Skin epidermis (tissue), 12 donors: Measurements from ENCODE around the gene PKD1.

Experiments
- H3K27ac ChIP-seq, 21 experiments: fragments of 200-600 bp; sonication (generic) in 11 of 21; one replicate each; pipeline ENCODE4 v1.5.0; 2020; ENCODE audit warnings: mild to moderate bottlenecking in 3 of 21, inconsistent platforms in 2 of 21, moderate library complexity in 2 of 21
- H3K4me3 ChIP-seq, 7 experiments: fragments of 200-600 bp; sonication (generic) in 2 of 7; one replicate each; pipeline ENCODE4 v1.5.0; 2020; ENCODE audit warnings: inconsistent platforms in 2 of 7, mild to moderate bottlenecking in 2 of 7, moderate library complexity in 1 of 7

Gene PKD1

DNA sequence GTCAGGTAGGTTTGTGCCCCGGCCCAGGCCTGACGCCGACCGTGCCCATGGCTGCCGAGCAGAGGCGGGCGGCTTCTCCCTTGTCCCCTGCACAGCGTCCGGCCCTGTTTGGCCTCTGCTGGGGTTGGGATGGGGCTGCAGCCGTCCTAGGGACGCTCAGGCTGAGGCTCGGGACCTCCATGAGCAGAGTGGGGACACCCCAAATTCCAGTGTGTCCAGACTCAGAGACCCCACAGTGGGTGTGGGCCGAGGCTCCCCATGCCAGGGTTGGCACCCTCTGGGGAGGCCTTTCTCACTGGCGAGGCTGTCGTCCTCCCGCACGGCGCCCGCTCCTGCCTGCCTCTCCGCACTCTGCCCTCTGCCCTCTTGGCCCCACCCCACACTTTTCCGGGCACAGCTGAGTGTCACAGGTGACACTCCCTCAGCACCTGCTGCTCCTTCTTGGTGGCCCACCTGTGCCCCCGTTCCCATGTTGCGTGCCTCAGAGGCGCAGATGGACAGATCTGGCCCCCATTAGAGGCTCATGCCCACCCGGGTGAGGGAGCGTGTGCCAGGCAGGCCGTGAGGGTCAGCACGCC is 36.0 kb upstream of the PKD1 start:
- Histone ChIP-seq H3K27ac (peak overlapping the region in 1 of 21 experiments; percentile 81), H3K4me3 (no peak overlapping the region)

DNA sequence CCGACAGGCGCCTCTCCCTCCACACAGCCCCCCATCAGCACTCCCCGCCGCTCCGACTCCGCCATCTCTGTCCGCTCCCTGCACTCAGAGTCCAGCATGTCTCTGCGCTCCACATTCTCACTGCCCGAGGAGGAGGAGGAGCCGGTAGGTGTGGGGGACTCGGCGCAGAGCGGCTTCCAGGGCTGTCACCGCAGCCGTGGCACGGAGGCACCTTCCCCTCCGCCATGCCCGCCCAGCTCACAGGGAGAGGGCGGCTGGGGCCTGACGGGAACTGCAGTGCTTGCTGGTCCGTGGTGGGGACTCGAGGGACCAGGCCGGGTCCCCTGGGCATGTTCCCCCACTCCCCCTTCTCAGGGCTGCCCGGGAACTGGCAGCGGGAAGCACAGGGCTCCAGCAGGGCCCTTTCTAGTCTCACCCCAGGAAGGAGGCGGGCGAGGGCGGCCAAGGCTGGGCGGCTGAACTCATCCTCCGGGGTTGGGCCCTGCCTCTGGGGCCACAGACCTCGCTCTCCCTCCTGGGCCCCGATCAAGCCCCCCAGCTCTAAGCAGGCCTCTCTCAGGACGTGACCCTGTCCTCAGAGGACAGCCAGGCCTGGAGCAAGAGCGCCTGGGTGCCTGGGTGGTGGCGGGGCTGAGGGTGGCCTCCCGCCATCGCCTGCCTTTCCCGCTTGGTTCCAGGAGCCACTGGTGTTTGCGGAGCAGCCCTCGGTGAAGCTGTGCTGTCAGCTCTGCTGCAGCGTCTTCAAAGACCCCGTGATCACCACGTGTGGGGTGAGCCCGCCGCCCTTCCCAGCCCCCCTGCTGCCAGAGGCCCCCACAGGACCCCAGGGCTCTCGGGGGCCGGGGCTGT is 35.1 kb upstream of the PKD1 start:
- peak overlapping the region in 6 of 7 experiments; percentile 6 to 33 (median 13) for H3K4me3 ChIP-seq
- H3K27ac ChIP-seq: peak overlapping the region in 17 of 21 experiments; percentile 12 to 81 (median 50)

DNA sequence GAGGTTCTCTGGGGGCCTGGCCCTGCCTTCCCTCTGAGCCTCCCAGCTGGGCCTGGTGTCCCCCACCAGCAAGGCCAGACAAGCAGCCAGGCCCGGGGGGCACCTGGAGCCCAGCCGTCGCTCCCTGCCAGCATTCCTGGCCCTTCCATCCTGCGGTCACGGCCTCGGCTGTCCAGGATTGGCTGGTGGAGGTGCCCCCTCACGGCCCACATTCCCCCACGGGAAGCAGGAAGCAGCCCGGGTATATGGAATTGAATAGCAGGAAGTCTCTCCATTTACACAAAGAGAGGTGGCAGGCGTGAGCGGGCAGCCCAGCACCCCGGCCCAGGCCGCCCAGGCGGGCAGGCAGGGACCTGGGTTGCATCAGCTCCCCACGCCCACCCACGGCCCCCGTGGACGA is 34.4 kb upstream of the PKD1 start:
- H3K4me3 ChIP-seq: peak overlapping the region in 6 of 7 experiments; percentile 6 to 33 (median 13)
- H3K27ac ChIP-seq: peak overlapping the region in 19 of 21 experiments; percentile 16 to 81 (median 62)

DNA sequence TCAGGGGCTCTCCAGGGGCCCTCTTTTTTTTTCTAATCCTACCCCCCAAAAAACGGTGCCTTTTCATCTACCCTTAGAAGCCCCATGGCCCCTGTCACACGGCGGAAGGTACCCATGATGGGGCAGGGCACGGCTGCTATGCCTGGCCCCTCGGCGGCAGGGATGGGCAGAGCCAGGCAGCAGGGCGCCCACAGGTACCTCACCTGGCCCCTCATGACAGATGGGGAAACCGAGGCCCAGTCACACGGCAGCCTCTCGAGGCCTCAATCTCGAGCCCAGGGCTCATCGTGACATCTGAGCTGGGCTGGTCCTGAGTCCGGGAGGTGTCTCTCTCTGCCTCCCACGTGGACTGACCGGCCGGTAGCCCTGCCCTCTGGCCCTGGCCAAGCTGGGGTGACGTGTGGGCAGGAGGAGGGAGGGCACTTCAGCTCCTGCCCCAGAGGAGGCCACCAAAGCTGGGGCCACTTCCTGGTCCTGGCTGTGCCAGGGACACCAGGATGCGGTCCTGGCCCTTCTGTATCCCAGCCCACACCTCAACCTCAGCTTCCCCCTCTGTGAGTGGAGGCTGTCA is 31.5 kb upstream of the PKD1 start:
- H3K27ac ChIP-seq: no peak overlapping the region
- H3K4me3 ChIP-seq: no peak overlapping the region

DNA sequence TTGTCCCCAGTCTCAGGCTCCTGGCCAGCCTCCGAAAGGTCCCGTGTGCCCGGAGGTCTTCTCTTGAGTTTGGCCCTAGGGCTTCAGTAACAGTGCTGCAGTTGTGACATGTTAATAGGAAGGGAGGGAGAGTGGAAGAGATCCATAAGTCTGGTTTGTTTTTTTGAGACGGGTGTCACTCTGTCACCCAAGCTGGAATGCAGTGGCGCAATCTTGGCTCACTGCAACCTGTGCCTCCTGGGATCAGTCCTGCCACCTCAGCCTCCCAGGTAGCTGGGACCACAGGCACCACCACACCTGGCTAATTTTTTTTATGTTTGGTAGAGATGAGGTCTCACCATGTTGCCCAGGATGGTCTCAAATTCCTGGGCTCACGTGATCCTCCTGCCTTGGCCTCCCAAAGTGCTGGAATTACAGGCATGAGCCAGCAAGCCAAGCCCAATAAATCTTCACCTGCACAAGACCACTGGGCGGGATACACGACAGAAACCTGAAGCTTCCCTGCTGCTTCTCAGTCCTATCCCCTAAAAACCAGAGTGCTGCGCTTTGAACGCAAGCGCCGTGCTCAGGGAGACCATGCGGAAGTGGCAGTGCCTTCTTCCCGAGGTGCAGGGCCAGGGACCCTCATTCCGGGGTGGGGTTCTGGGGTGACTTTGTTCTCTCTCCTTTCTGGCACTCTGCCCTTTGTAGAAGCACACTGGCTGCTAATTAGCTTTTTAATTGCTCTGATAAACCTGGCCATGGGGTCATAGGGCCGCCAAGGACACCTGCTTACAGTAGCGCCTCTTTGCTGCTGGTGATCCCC is 30.8 kb upstream of the PKD1 start:
- H3K27ac ChIP-seq: no peak overlapping the region
- H3K4me3 ChIP-seq: no peak overlapping the region

DNA sequence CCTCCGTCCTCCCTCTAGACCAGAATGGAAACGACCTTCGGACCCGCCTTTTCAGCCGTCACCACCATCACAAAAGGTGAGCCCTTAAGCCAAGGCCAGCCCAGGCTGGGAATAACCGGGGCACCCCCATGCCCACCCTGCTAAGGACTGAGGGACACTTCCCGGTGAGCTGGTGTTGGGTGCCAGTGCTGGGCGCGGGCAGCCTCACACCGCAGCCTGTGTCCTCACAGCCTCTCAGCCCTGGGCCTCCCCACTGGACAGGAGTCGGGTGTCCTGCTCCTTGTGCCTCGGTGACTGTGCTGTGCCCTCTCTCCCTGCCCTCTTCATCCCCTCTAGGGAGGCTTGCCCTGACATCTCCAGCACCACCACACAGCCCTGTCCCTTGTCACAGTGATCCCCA is 30.2 kb upstream of the PKD1 start:
- Histone ChIP-seq H3K4me3 (no peak overlapping the region), H3K27ac (no peak overlapping the region)

DNA sequence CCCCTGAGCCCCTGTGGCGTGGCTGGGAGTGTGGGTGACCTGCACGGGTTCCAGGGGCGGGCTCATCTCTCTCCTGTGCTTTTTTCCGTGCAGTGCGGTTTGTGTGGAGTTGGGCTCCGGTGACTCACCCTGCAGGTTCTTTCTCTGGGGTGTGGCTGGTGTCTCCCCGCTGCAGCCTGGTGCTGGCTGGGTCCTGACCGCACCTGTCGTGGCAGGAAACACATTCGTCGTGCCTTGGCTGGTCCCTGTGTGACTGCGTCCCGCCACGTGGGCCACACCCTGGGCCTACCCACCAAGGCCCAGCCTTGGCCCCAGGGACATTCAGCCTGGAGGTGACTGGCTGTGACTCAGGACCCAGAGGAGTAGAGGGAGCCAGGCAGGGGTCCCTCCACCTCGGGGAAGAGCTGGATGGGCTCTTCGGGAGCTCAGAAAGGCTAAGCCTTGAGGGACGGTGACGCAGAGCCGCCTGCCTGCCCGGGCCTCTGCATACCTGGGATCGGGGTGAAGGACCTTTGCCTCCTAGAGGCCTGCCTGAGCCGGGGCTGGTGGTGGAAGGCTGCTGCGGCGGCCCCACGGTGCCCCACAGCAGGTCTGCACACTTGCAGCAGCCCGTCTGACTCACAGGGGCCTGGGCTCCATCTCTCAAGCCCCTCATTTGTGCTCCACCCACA is 27.6 kb upstream of the PKD1 start:
- Histone ChIP-seq H3K4me3 (no peak overlapping the region), H3K27ac (peak overlapping the region in 20 of 21 experiments; percentile 59 to 92 (median 78))

DNA sequence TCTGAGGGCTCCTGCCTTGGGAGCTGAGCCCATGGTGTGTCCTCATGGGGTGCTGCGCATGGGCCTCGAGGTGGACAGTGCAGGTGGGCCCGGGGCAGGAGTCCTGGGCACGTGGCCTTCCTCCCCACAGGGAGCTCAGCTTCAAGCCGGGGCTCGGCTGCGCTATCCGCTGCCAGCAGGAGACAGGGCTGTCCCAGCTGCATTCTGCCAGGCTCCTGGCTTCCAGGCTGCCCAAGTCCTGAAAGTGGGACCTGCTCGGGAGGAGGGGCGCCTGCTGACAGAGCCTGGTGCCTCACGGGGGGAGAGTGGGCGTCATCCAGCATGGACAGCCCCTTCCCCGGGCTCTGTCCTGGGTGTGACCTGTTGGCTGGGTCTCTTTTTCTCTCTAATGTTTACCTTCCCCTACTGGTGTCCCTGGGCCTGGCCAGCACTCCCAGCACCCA is 27.0 kb upstream of the PKD1 start:
- no peak overlapping the region for H3K4me3 ChIP-seq

DNA sequence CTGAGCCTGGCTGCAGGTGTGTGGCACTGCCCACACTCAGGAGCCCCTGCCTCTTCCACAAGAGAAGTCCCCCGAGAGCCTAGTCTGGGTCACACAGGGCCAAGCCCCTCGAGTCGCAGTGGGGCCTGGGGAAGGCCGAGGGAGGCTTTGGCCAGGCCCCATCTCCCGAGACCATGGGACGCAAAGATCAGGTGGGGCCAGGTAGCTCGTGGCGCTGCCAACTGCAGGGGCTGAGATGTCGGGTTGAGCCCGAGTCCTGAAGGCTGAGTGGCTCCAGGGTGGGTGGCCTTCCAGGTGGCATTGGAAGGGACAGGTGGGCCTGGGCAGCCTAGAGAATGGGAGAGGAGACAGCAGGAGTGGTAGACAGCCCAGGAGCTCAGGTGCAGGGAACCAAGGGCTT is 26.2 kb upstream of the PKD1 start:
- no peak overlapping the region for H3K4me3 ChIP-seq
- peak overlapping the region in 19 of 21 experiments; percentile 64 to 92 (median 82) for H3K27ac ChIP-seq

More for the DNA sequence above, 27.0 kb upstream of the PKD1 start:
- H3K27ac ChIP-seq: peak overlapping the region in 20 of 21 experiments; percentile 59 to 92 (median 80)

DNA sequence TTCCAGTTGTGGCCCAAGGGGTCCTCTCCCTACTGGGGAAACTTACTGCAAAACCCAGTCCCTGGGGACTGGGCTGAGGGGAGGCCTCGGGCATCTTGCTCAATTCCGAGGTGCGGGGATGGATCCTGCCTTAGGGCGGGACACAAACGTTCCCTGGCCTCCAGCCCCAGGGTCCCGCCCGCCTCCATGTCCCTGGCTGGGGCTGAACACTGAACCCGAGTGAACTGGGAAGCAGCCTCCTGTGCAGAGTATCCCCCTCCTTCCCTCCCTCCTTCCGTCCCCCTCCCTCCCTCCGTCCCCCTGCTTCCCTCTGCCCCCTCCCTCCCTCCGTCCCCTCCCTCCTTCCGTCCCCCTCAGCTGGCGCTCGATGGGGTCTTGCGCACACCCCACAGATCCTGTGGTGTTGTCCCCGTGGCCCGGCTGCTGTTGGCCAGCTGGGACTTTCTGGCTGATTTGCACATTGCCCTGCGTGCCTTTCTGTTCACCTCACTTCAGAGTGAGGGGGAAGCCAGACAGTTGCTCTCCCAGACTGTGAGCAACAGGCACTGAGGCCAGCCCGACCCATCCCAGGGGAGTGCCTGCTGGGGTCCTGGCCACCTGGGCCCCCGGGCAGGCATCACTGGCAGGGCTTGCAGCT is 25.3 kb upstream of the PKD1 start:
- Histone ChIP-seq H3K4me3 (no peak overlapping the region), H3K27ac (peak overlapping the region in 20 of 21 experiments; percentile 37 to 92 (median 78))

DNA sequence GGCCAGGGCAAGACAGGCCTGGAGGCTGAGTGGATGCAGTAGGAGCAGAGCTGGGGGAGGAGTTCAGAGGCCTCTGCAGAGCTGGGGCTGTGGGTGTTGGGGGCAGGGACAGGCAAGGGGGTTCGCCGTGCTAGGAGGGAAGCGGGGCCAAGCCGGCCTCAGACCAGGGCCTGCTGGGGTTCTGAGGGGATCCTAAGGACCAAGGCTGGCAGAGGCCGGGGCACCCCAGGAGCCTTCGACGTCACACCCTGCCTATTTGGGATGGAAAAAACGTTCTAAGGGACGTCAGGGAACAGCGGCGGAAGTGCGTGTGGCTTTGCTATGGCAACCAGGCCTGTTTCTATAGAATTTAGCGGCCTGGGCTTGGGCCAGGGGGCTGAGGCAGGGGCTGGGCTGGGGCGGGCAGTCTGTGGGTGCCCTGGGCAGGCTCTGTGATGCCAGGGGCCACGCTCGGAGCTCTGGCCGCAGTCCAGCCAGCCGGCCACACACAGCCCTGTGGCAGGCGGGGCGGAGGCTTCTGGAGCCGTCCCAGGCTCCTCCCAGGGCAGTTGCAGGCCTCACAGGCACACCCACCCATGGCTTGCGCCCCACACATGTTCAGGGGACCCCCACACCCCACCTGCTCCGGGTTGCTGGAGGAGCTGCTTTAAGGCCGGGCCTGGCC is 23.6 kb upstream of the PKD1 start:
- Histone ChIP-seq H3K27ac (peak overlapping the region in 18 of 21 experiments; percentile 16 to 92 (median 80)), H3K4me3 (peak overlapping the region in 1 of 7 experiments; percentile 10)

DNA sequence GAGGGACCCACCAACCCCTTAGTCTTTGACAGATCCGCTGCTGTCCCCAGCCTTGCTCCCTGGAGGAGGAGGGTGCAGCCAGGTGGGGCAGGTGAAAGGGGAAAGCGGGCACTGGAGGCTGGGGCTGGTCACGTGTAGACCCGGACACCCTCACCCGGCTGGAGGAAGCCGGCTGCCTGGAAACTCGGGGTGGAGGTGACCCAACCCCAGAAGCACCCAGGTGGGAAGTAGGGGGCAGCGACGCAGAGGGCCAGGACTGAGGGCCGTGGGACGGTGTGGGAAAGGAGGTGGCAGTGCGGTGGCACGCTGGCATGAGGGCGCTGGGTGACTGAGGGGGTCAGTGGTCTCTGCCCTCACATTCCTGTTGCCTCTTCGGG is 22.6 kb upstream of the PKD1 start:
- no peak overlapping the region for H3K4me3 ChIP-seq
- peak overlapping the region in 11 of 21 experiments; percentile 50 to 92 (median 87) for H3K27ac ChIP-seq

DNA sequence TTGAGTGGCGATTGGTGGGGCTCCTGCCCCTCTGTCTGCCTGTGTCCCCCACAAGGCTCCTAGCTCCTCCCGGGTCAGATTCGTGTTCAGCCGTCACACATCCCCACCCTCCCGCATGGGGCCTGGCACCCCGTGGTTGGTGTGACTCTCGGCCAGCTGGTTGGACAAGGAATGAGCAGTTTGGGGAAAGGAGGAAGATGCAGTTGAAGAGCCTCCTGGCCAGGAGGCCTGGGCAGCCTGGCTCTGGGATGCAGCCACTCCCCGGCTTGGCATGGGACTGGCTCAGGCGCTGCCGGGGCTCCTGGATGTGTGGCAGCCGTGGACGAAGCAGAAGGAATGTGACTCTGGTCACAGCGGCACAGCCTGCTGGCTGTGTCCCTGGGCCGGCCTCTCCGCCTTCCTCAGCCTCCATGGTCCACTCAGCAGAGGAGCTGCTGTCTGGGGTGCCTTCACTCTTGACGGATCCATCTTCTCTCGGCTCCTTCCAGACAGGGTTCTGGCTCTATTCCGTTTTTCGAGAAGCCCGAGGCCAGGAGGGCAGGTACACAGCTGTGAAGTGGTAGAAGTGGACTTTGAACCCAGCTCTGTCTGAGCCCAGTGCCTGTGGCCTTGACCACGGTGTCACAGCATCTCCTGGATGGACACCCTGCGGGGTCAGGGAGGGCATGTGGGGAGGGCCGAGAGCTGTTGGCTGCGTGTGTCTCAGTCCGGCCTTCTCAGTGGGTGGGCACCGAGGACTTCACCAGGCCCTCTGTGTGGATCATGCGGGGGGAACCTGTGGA is 22.0 kb upstream of the PKD1 start:
- H3K4me3 ChIP-seq: no peak overlapping the region
- H3K27ac ChIP-seq: peak overlapping the region in 13 of 21 experiments; percentile 83 to 92 (median 89)

DNA sequence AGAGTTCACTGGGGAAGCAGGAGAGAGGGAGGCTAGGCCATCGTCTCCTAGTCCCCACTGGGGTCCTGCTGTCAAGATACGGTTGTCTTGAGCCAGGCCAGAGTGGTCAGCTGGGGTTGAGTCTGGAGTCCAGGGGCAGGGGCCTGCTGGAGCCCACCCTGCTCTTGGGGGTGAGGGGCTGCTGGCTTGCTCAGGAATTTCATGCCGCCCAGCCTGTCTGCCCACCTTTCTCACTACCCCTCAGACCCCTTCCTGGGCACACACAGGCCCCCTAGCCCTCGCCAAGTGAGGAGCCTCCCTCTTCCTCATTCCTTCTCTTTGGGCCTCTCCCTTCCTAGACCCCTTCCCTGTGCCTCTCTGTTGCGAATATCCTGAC is 21.1 kb upstream of the PKD1 start:
- peak overlapping the region in 16 of 21 experiments; percentile 82 to 92 (median 88) for H3K27ac ChIP-seq

DNA sequence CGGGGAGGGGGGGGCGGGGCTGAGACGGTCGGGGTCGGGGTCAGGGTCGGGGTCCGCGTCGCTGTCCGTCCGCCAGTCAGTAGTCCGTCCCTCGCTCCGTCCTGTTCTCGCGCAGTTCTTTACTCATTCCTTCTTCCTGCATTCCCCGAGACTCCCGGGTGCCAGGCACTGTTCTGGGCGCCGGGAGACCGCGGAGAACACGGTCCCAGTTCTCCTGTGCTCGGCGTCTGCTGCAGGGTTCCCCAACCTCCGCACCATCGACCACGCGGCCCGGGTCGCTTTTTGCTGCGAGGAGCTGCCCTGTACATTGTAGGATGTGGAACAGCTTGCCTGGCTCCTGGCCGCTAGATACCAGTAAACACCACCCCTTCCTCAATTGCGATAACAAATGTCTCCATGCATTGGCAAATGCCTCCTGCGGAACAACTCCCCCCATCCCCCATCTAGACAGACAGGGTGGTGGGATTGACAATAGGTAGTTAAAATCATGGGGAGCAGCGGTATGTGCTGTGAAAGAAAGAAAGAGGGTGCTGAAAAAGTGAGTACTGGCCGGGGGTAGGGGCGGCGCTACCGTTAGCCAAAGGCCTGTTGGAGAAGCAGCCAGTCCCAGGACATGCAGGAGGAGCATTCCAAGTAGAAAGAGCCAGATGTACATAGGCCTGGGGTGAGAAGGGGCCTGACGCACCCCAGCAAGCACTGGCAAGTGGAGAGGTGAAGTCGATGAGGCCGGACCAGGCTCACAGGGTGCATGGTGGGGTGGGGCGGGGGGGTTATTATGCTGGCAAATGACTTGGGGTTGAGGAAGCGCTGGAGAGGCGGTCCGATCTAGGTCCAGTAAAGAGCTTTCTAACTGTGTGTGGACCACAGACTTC is 20.5 kb upstream of the PKD1 start:
- Histone ChIP-seq H3K4me3 (peak overlapping the region; percentile 61 to 85 (median 67)), H3K27ac (peak overlapping the region; percentile 51 to 92 (median 86))

More for the DNA sequence above, 21.1 kb upstream of the PKD1 start:
- peak overlapping the region; percentile 61 to 85 (median 67) for H3K4me3 ChIP-seq
